Smooth muscle cell (in vitro differentiated cells): ENCODE results near the gene GADL1. TPM values are rescaled to one million over a fixed set of nuclear protein-coding genes. Genes with fewer than 3 reads are reported as not detected.
A peak's percentile ranks its signal among the peaks of the same experiment; 100 is the strongest.

Experiments used
- DNase-seq: peaks from one replicate; lab custom pipeline; 2025; ENCODE audit not compliant: unreplicated experiment; lab: John Stamatoyannopoulos, UW
- H2AFZ ChIP-seq: fragments of 200-600 bp; sonication (generic); 2 replicates; pipeline ENCODE4 v1.6.0; 2016; ENCODE audit warnings: antibody characterized with exemption, low read depth, mild to moderate bottlenecking
- H3F3A ChIP-seq: fragments of 200-600 bp; sonication (generic); 2 replicates; pipeline ENCODE4 v1.6.0; 2017; ENCODE audit warnings: antibody characterized with exemption, low read depth
- H3K27ac ChIP-seq: fragments of 200-600 bp; sonication (generic); 2 replicates; pipeline ENCODE4 v1.5.1; 2016; ENCODE audit warnings: low read depth, mild to moderate bottlenecking
- H3K27me3 ChIP-seq: fragments of 200-600 bp; sonication (generic); 2 replicates; pipeline ENCODE4 v1.6.1; 2016; ENCODE audit warnings: low read depth, mild to moderate bottlenecking
- H3K36me3 ChIP-seq: fragments of 200-600 bp; sonication (generic); 2 replicates; pipeline ENCODE4 v1.5.1; 2016; ENCODE audit warnings: low read depth
- H3K4me1 ChIP-seq: fragments of 200-600 bp; sonication (generic); 2 replicates; pipeline ENCODE4 v1.5.1; 2016; ENCODE audit warnings: low read depth
- H3K4me2 ChIP-seq: fragments of 200-600 bp; sonication (generic); 2 replicates; pipeline ENCODE4 v1.6.0; 2016; ENCODE audit warnings: mild to moderate bottlenecking
- H3K4me3 ChIP-seq: fragments of 200-600 bp; sonication (generic); 2 replicates; pipeline ENCODE4 v1.5.1; 2016; ENCODE audit warnings: mild to moderate bottlenecking
- H3K79me2 ChIP-seq: fragments of 200-600 bp; sonication (generic); 2 replicates; pipeline ENCODE4 v1.6.0; 2016; ENCODE audit warnings: low read depth, mild to moderate bottlenecking
- H3K9ac ChIP-seq: fragments of 200-600 bp; sonication (generic); 2 replicates; pipeline ENCODE4 v1.6.0; 2016; ENCODE audit warnings: low read depth
- H3K9me3 ChIP-seq: fragments of 200-600 bp; sonication (generic); replicated peaks from 2 replicates; pipeline ENCODE4 v1.5.1; 2016; ENCODE audit warnings: low read depth
- H4K20me1 ChIP-seq: fragments of 200-600 bp; sonication (generic); 2 replicates; pipeline ENCODE4 v1.6.0; 2016; ENCODE audit warnings: low read depth
- CTCF ChIP-seq: fragments of 200-600 bp; sonication (generic); IDR thresholded peaks from 2 replicates; pipeline ENCODE4 v1.5.1; 2017; ENCODE audit warnings: borderline replicate concordance, mild to moderate bottlenecking, antibody characterized with exemption; ENCODE audit not compliant: insufficient read depth, poor library complexity, severe bottlenecking
- WGBS: methylation state at CpG from one replicate; pipeline ENCODE4 v1.1.7; 2016; ENCODE audit warnings: low lambda C conversion rate; 5-methylcytosine and 5-hydroxymethylcytosine counted together
- polyA plus RNA-seq: library from polyadenylated mRNA; unstranded; fragments of >200 nt; fragmentation: Nextera tagmentation; extraction: Ambion mirVana; gene quantifications from 2 replicates; pipeline ENCODE4 v1.2.1, GENCODE V29; 2016
- total RNA-seq: library from RNA; depleted of rRNA; stranded (reverse); fragments of >200 nt; gene quantifications from 2 replicates; pipeline ENCODE4 v1.2.3, GENCODE V29; 2014

GADL1 gene
- total and polyA plus RNA-seq, 2 experiments from 2014 or later = not detected

- Histone ChIP-seq H3K9ac (no peak overlapping the region), H3K27me3 (no peaks in the 10 kb centered on the region), H3K79me2 (peaks cover 4% of the 10 kb centered on the region), H3K4me3 (no peak overlapping the region), H2AFZ (no peak overlapping the region), H3K36me3 (no peaks in the 10 kb centered on the region), H3F3A (peaks cover 10% of the 10 kb centered on the region), H3K4me2 (no peak overlapping the region), H3K9me3 (no peaks in the 10 kb centered on the region), H3K27ac (no peak overlapping the region), H3K4me1 (no peaks in the 10 kb centered on the region), H4K20me1 (no peaks in the 10 kb centered on the region)
- WGBS = 67% methylated on average over 10 of the region's 10 CpGs
- DNase-seq = no peak
- no peak for TF ChIP-seq CTCF
These were observed 203.1 kb downstream of the GADL1 start for GRCh38 chr3:30691249-30691880.

DNA sequence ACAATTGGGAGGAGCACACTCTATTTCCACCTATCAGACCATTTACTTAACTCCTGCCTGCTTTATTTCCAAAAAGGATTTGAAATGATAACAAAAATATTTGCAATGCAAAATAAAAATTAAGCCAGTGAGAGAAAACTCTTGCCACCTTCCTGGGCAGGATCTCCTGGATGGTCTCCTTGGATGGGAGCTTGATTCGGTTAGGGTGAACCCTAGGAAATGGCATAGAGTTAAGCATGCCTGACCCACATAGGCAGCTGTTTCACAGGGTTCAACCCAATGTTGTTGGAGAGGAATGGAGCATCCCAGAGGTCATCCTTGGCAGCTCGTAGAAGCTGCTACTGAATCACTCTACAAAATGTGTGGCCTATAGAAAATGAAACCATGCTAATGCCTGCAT lies 204.3 kb downstream of the GADL1 start:
- H4K20me1 ChIP-seq = no peaks in the 10 kb centered on the region
- H3K27ac ChIP-seq = peak overlapping the region; percentile 81
- H3K36me3 ChIP-seq = no peaks in the 10 kb centered on the region
- H3F3A ChIP-seq = peaks cover 10% of the 10 kb centered on the region
- no peak for TF ChIP-seq CTCF
- H3K4me1 ChIP-seq = no peaks in the 10 kb centered on the region
- H3K79me2 ChIP-seq = peaks cover 4% of the 10 kb centered on the region
- no peak for DNase-seq
- H3K9ac ChIP-seq = no peak overlapping the region
- H3K4me2 ChIP-seq = no peak overlapping the region
- no peaks in the 10 kb centered on the region for H3K9me3 ChIP-seq
- 94% methylated on average over 2 of the region's 2 CpGs for WGBS
- no peak overlapping the region for H2AFZ ChIP-seq
- H3K4me3 ChIP-seq = no peak overlapping the region
- no peaks in the 10 kb centered on the region for H3K27me3 ChIP-seq

DNA sequence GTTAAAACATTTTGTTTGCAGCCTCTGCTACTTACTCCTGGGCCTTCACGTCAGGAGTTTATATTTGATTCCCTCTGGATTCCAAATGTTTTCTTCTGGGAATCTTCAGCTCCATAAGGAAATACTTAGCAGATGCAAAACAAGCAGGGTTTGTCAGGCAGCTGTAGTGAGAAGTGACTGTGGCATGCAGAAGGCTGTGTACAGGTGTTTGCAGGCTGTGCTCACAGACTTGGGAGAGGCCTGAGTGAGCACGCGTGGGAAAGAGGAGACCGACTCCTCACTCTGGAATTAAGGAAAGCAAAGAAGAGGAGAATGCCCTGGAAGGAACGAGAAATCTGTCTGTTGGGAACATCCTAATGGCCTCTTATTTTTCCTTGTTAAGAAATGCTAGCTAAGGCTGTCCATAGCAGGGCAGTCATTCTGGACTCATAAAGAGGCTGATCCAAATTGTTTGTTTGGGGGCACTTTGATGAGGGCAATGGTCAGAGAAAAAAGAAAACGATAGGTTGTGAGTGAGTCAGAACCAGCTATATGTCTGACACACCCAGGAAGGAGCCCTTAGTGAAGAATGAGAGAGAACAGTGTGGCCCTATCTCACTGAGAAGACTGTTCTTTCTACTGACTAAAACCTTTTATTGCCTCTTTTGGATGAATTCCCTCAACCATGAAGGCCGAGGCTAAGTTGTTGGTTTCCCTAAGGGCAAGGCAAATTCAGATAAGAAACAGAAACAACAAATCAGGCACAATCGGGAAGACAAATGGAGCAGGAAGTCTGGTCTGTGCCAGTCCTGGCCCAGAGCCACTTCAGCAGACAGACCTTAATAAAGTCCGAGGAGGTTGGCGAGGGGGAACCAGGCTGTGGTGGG lies 205.5 kb downstream of the GADL1 start:
- Histone ChIP-seq H3K79me2 (peaks cover 4% of the 10 kb centered on the region), H4K20me1 (no peaks in the 10 kb centered on the region), H2AFZ (no peak overlapping the region), H3K36me3 (no peaks in the 10 kb centered on the region), H3K27me3 (no peaks in the 10 kb centered on the region), H3K4me1 (peaks cover 3% of the 10 kb centered on the region), H3K4me2 (peak overlapping the region; percentile 44), H3K9ac (peak overlapping the region; percentile 5), H3K27ac (peak overlapping the region; percentile 81), H3K9me3 (no peaks in the 10 kb centered on the region), H3K4me3 (no peak overlapping the region), H3F3A (peaks cover 10% of the 10 kb centered on the region)
- 26% methylated on average over 10 of the region's 10 CpGs for WGBS
- DNase-seq = no peak
- TF ChIP-seq CTCF = no peak
